CD4-positive, alpha-beta T cell treated with Interleukin-10 for 1 hour (primary cell): ENCODE results near the gene TEKT2.

Source experiments
- DNase-seq: peaks from one replicate; pipeline ENCODE4 v3.0.0-alpha.2; 2020

Gene TEKT2

GRCh38 chr1:36083635-36084496 lies at the start of gene TEKT2:
Gene TEKT2 (plus strand): TSS chr1:36084094. CDS start chr1:36084922, 828 bp downstream.
- DNase-seq, result no peak

DNA sequence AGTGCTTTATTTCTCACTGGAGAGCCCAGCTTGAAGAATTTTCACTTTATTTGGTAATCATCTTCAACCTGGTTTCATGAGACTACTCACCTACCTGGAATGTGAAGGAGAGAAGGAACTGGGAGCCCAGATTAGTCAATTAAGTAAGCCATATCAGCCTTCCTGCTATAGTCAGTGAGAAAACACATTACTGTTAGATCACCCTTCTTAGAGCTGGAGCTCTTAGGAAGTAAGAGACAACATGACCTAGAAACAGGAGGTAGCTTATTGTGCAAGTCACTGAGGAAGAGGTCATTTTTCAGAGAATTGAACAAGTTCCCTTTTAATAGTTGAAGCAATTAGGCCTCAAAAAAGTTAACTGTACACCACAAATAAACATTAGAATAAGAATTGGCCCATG lies 49.2 kb upstream of the TEKT2 start:
- DNase-seq, result no peak

DNA sequence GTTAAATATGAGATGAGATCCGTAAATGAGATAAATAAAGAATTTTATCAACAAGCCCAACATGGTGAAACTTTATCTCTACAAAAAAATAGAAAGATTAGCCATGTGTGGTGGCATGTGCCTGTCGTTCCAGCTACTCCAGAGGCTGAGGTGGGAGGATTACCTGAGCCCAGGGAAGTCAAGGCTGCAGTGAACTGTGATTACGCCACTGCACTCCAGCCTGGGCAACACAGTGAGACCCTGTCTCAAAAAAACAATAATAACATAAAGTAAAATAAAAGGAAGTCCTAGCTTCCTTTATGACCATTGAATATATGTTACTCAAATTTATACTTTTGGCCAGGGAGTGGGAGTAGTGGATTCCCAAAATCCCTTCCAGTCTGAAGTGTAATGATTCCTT lies 48.7 kb upstream of the TEKT2 start:
- no peak for DNase-seq

GRCh38 chr1:36040238-36040637 lies 43.7 kb upstream of the TEKT2 start:
- no peak for DNase-seq

GRCh38 chr1:36051821-36052220 lies 32.1 kb upstream of the TEKT2 start:
- no peak for DNase-seq

GRCh38 chr1:36053978-36054377 lies 29.9 kb upstream of the TEKT2 start:
- no peak for DNase-seq

- no peak for DNase-seq
These were observed 28.2 kb upstream of the TEKT2 start for GRCh38 chr1:36055706-36056105.

- no peak for DNase-seq
These were observed 21.6 kb upstream of the TEKT2 start for GRCh38 chr1:36062315-36062714.

GRCh38 chr1:36067871-36068270 lies 16.0 kb upstream of the TEKT2 start:
- no peak for DNase-seq

DNA sequence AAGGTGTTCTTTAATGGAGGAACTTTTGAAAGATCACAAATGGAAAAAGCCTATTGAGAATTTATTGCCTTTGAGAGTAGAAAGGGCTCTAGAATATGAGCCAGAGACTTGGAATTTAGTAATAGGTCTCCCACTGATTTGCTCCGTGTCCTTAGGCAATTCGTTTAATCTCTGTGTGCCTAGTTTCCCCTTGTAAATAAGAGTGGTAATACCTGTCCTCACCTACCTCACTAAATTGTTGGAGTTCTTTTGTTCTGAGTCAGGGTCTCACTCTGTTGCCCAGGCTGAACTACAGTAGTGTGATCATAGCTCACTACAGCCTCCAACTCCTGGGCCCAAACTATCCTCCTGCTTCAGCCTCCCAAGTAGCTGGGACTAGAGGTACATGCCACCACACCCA lies 15.0 kb upstream of the TEKT2 start:
- DNase-seq, result no peak

GRCh38 chr1:36070349-36070748 lies 13.5 kb upstream of the TEKT2 start:
- DNase-seq, result no peak

DNA sequence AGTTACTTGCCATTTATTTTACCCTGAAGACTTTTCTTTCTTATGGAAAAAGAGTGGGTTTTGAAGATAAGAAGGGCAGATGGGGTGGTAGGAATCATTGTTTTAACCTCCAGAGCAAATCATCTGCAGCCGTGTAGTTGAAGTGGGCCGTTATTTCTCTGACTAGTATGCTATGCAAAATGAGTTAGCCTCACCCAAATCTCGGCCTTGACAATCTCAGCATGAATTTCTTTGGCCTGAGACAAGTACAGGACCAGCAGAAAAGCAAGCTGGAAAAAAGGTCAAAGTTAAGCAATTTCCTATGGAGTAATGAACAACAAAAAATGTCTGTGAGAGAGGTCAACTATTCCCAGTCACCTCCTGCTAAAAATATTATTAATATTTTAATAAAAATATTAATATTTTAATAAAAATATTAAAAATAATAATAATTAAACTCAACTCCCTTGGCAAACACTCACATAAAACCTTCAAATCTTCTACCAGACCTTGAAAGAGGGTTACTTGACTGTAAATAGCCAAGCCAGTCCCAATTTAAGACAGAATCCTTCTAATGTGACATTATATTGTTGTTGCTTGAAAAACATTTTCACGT lies 6.8 kb upstream of the TEKT2 start:
- no peak for DNase-seq

GRCh38 chr1:36080236-36080635 lies 3.7 kb upstream of the TEKT2 start:
- DNase-seq, result no peak

DNA sequence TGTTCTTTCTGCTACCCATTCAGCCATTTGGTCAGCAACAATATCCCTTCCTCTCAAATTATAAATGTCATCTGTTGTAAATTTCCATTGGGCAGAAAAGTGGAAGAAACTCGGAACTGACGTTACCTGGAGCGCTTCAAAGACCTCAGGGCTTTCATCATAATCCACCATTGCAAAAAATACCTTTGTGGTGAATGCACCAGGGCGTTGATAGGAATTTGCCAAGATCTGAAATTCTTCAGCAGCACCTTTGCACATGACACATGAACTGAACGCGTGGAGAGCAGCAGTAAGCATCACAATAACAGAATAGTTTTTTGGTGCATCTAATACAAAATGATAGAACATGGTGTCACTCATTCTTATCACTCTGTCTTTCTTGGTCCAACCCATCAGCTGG lies 3.1 kb upstream of the TEKT2 start:
- DNase-seq, result no peak

DNA sequence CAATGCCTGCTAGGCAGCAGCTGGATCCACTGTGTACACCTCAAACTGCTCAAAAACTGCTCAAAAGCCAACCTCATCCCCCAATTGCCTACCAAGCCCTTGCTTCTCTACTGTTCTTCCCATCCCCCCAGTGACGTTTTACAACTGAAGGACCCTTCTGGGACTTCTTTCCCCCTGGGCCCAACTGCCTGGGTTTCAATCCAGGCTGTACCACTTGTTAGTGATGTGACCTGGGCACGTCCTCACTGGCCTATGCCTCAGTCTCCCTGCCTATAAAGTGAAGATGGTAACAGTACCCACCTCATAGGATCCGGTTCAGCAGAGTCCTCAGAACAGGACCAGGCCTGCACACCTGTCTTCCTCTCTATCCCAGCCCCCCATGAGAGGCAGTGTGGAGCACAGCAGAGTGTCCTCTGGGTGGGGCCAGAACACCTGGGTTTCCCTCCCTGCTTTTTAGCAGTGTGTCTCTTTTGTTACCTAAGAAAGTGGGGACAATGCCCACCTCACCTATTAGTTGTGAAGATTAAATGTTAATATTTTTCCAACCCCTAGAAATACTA lies 1.9 kb upstream of the TEKT2 start:
- DNase-seq, result no peak

DNA sequence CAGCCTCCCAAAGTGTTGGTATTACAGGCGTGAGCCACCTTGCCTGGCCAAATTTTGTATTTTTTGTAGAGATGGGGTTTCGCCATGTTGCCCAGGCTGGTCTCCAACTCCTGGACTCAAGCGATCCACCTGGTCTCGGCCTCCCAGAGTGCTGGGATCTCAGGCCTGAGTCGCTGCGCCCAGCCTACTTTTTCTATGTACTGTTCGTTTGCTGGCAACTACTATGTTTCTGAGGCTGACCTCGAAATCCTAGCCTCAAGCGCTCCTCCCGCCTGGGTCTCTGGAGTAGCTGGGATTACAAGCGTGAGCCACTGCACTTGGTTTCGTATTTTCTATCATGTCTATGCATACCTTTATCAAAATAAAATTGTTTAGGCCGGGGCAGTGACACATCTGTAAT lies 675 bp upstream of the TEKT2 start:
- DNase-seq, result no peak

DNA sequence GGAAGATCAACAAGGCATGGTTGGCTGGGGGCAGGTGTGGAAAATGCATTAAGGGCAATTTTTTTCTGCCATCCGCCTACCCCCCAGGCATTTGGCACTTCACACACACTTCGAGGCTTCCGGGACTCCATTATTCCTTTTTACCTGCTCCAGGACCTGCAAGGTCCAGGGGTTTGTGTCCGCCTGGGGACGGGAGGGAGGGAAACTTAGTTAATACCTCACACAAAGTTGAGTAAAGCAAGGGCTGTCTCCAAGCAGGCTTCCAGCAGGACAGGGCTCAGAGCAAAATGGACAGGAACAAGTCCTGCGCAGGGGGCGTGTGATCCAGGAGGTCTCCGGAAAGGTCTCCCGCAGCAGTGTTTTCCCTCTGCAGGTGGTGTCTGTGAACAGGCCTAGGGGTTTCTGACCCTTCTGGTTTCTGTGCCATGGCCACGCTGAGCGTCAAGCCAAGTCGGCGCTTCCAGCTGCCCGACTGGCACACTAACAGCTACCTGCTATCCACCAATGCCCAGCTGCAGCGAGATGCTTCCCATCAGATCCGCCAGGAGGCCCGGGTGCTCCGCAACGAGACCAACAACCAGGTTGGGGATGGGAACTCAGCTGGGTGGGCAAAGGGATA lies 712 bp downstream of the TEKT2 start:
- DNase-seq, result no peak

DNA sequence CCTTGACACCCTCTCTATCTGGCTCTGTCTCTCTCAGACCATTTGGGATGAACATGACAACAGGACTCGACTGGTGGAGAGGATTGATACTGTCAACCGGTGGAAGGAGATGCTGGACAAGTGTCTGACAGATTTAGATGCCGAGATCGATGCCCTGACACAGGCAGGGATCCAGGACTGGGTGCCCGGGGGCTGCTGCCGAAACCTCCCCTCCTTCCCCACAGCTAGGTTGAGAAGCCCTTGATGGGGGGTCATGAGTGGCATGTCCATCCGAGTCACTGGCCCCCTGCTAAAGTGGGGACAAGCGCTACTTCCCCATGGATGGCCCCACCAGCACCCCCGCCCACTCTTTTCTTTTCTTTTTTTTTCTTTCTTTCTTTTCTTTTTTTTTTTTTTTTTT lies 1.2 kb downstream of the TEKT2 start:
- DNase-seq, result no peak

GRCh38 chr1:36085686-36086526 lies 2.0 kb downstream of the TEKT2 start:
- no peak for DNase-seq

DNA sequence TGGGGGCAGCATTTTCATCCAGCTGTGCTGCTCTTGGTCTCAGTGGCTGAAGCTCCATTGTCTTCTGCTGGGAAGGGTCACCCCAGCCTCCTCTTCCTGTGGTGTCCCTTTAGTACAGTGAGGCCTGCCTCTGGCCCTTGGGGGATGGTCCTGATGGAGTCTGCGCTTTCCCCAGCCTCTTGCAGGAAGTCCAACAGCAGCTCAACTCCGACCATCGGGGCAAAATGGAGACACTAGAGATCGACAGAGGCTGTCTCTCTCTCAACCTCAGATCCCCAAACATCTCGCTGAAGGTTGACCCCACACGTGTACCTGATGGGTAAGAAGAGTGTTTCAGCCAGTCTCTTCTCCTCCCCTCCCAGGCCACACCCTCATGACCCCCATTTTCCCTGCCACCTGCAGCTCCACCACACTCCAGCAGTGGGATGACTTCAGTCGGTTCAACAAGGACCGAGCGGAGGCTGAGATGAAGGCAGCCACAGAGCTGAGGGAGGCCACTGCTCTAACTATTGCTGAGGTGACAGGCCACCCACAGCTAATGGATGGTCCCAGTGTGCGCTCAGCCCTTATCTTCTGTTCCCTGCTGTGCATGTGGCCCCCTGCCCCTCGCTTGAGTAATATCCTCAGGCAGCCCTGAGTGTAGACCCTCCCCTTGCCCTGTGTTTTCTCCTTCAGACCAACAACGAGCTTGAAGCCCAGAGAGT lies 2.8 kb downstream of the TEKT2 start:
- DNase-seq, result no peak

GRCh38 chr1:36087233-36088123 lies 3.6 kb downstream of the TEKT2 start:
- no peak for DNase-seq
